ENCODE results near the gene PARP14.
"Not testable (repeated sequence)": the region's sequence is repeated elsewhere in the genome, so short reads cannot be mapped to it uniquely, and the experiment has no call there.

Gene PARP14

GRCh38 chr3:122725106-122725505, 44.5 kb downstream of the PARP14 start:
- no peak for DNase-seq (ENCODE audit: low spot score)

DNA sequence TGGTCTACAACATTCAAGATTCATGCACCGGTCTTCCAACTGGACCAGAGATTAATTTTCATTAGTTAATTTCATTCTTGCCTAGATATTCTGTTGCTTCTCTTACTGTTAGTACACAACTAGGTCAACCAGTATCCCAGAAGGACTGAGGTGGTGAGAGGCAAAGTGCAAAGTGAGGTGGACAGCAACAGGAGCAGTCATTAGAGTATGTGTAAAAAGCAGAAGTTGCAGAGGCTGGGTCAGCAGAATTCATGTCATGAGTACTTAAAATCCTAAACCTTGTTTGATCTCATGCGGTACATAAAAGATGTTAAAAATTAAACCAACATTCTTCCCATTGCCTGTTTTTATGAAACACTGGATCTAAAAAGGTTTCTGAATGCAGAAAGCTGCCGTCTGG, 46.7 kb downstream of the PARP14 start:
- peak; percentile 12 for DNase-seq (ENCODE audit: low spot score)

GRCh38 chr3:122727766-122728165, 47.1 kb downstream of the PARP14 start:
- no peak for DNase-seq (ENCODE audit: low spot score)

GRCh38 chr3:122728186-122728585, 47.5 kb downstream of the PARP14 start:
- no peak for DNase-seq (ENCODE audit: low spot score)

GRCh38 chr3:122728756-122729514, 48.3 kb downstream of the PARP14 start:
- DNase-seq (ENCODE audit: low spot score): no peak

DNA sequence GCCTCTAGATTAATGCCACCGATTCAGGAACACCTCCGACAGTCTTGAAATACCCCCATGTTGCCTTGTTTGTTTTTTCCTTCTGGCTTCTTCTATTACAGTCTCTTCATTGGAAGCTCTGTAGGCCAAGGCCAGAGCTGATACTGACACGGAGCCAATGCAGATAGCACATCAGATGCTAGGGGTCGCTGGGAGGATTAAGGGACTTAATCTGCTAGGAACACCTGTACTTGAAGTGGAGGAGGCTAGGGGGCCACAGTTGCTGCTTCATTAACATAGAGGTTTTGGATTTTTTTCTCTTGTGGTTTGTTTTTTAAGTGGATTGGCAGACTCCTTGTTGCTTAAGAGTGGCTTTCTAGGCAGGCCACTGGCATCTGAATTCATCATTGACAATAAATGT, 49.6 kb downstream of the PARP14 start:
- no peak for DNase-seq (ENCODE audit: low spot score)

- DNase-seq (ENCODE audit: low spot score): not testable (repeated sequence)
Measured at GRCh38 chr3:122732682-122733525, 52.3 kb downstream of the PARP14 start.

DNA sequence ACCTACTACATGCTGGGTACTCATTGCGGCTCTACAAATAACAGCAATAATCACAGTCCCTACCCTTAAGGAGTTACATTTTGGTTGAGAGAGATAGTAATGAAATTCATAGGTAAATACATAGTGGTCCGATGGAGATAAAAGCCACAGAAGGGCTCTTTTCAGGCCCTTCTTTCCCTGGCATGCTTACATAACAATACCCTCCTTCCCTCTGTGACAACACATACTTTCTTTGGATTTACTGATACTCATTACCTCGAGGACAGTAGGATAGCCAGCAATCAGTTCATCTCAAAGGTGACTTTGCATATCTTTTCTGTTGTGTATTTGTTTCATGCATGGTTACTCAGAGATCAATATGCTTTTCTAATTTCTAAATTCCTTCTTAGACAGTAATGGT, 58.5 kb downstream of the PARP14 start:
- no peak for DNase-seq (ENCODE audit: low spot score)

GRCh38 chr3:122742234-122742633, 61.6 kb downstream of the PARP14 start:
- no peak for DNase-seq (ENCODE audit: low spot score)

DNA sequence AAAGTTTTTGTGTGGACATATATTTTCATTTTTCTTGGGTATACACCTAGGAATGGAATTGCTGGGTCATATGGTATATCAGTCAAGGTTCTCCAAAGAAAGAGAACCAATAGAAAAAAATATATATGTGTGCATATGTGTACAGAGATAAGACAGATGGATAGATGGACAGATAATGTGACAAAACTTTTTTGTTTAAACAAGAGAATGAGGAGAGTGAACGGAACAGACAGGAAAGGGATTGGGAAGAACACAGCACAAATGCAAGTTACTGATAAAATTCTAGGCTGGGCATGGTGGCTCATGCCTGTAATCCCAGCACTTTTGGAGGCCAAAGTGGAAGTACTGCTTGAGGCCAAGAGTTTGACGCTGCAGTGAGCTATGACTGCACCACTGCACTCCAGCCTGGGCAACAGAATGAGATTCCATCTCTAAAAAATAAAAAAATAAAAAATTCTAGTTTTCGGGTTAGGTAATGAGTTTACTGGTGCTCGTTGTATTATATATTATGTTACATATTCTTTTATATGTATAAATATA, 63.0 kb downstream of the PARP14 start:
- DNase-seq (ENCODE audit: low spot score): no peak

- DNase-seq (ENCODE audit: low spot score): no peak
Measured at GRCh38 chr3:122745369-122746021, 64.9 kb downstream of the PARP14 start.

GRCh38 chr3:122747295-122747694, 66.7 kb downstream of the PARP14 start:
- not testable (repeated sequence) for DNase-seq (ENCODE audit: low spot score)

GRCh38 chr3:122748347-122748746, 67.7 kb downstream of the PARP14 start:
- no peak for DNase-seq (ENCODE audit: low spot score)

GRCh38 chr3:122754929-122755328, 74.3 kb downstream of the PARP14 start:
- DNase-seq (ENCODE audit: low spot score): peak; percentile 28

DNA sequence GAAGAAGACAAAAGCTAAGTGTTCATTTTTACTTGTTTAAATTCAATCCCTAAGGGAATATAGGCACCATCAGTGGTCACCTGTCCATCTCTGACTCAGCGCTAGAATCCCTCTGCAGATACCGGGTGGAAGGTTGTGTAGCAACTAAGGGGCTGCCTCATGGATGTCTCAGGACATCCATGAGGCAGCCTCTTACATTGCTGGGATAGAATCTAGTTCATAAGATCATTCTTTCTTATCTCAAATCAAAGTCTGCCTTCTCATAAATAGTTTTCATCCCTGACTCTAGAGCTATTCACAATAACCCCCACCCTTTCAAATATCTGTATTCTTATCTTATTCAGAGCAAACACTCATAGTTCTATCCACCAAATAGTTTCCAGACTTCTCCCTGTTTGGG, 74.9 kb downstream of the PARP14 start:
- no peak for DNase-seq (ENCODE audit: low spot score)

- DNase-seq (ENCODE audit: low spot score): peak; percentile 20
Measured at GRCh38 chr3:122758877-122759560, 78.4 kb downstream of the PARP14 start.

DNA sequence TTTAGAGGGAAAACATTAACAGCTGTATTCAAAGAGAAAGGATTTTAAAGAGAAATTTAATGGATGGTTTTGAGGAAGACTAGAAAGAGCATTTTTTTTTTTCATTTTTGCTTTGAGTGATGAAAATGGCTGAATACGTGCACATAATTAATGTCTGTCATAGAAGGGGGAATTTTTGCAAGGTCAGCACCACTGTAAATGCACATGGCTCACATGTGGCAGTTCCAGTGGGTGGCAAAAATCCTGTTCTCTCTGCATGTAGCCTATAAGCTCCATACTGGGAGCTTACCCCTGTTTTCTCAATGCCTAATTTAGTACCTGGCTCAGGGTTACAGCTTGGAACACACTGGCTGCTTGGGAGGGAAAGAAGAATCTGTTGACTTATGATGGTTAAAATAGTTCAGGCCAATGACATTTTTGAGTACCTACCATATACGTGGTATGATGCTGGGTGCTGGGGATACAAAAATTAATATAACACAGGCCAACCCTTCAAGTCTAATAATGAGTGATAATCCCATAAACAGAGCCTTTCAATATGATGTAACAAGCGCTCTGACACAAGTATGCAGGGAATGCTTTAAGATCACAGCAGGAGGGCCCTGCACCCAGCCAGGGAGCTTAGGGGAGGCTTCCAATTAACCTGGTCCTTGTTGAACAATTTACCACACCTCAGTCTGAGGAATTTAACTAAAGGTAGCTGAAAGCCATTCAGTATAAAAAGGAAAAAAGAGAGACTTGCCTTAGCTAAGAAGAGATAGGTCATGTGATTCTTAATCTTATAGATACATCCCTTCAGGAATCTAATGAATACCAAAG, 80.0 kb downstream of the PARP14 start:
- DNase-seq (ENCODE audit: low spot score): no peak

DNA sequence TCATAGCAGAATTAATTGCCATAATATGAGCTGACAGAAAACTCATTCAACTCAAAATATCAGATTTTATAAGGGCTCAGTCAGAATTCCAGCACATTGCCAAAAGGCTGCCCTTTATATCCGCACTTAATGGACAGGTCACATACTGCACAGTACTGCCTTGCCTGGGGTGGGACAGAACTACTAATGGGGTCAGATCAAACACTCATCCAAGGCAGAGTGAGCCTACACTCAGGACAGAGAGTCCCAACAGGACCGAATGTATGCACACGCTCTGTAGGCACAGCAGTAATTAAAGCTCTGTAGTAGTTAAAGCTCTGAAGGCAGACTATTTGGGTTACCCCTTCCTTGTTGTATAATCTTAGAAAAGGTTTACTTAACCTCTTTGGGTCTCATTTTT, 85.8 kb downstream of the PARP14 start:
- DNase-seq (ENCODE audit: low spot score): no peak

DNA sequence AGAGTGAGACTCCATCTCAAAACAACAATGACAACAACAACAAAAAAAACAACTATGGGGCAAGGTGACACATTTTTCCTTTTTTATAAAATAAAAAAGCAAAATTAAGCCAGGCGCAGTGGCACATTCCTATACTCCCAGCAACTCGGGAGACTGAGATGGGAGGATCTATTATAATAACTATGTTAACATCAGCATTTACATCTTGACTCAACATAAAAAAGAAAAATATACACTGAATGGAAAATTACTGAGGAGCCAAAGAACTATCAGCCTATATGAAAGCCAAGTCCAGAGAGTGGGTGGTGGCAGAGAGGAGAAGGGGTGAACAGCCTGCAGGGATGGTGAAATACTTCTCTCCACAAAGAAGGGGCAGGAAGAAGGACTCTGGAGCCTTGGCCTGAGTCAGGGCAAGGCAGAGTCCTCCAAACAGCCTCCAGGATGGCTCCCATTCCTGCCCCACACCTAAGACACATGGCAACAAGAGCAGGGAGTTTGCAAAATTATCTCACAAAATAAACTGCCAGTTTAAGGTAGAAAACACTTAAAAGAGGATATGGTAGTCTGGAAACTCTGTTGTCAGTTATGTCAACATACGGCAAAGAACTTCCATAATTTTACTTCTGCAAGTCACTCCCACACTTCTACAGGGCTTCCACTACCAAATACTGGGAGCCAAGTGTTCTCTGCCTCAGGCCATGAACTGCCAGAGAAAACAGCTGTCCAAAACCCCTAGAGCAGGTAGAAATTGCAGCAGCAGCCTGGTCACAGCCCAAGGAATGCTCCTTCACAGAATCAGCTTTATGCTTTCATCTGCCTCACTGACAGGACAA, 87.1 kb downstream of the PARP14 start:
- DNase-seq (ENCODE audit: low spot score): no peak

Data from pons (tissue), 1 donor.